ENCODE data around the gene NCBP3.

DNA sequence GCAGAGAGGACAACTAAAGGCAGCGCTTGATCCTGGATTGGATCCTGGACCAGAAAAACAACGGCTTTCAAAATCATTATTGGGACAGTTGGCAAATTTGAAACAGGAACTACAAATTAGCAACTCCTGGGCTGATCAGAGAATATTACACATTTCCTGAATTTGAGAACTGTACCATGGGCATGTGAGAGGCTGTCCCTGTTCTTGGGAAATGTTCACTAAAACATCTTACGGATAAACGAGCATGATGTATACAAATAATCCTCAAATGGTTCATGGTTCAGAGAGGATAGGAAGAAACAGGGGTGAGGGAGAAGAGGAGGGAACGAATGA is 42.8 kb downstream of the NCBP3 start:
- TF ChIP-seq TCF7L2 (IDR thresholded peaks at IDR 0.05; ENCODE audit: low read depth, low read length) = no peak
- no peak for TF ChIP-seq POLR2AphosphoS5 (IDR thresholded peaks at IDR 0.05; ENCODE audit: low read depth, low read length)
- no peak for TF ChIP-seq CTCF (IDR thresholded peaks at IDR 0.05)
- TF ChIP-seq REST (IDR thresholded peaks at IDR 0.05; ENCODE audit: insufficient read depth in 1 of 2, low read depth in 2 of 2, low read length in 1 of 2) = no peak

Measured in Panc1 (cell line).